KMS-11 (cell line): ENCODE measurements around the gene TPX2.
A peak's percentile ranks its signal among the peaks of the same experiment; 100 is the strongest.

Experiments used
- H2AFZ ChIP-seq: fragments of 200-600 bp; sonication (generic); 2 replicates; pipeline ENCODE4 v1.6.1; 2016; ENCODE audit warnings: antibody characterized with exemption, mixed run types, low read depth
- H3K27ac ChIP-seq: fragments of 200-600 bp; sonication (generic); 2 replicates; pipeline ENCODE4 v1.6.1; 2016; ENCODE audit warnings: mild to moderate bottlenecking, mixed run types
- H3K27me3 ChIP-seq: fragments of 200-600 bp; sonication (generic); 2 replicates; pipeline ENCODE4 v1.6.1; 2017; ENCODE audit warnings: mild to moderate bottlenecking, low read depth, mixed run types, moderate library complexity; ENCODE audit not compliant: insufficient read depth
- H3K36me3 ChIP-seq: fragments of 200-600 bp; sonication (generic); 2 replicates; pipeline ENCODE4 v1.6.1; 2017; ENCODE audit warnings: mild to moderate bottlenecking, mixed run types; ENCODE audit not compliant: insufficient read depth
- H3K4me1 ChIP-seq: fragments of 200-600 bp; sonication (generic); 2 replicates; pipeline ENCODE4 v1.6.1; 2016; ENCODE audit warnings: mild to moderate bottlenecking, low read depth, mixed run types; ENCODE audit not compliant: poor library complexity, severe bottlenecking
- H3K4me2 ChIP-seq: fragments of 200-600 bp; sonication (generic); 2 replicates; pipeline ENCODE4 v1.7.0; 2016; ENCODE audit warnings: mild to moderate bottlenecking, mixed run types
- H3K4me3 ChIP-seq: fragments of 200-600 bp; sonication (generic); IDR thresholded peaks from 2 replicates; pipeline ENCODE4 v1.6.1; 2017; ENCODE audit warnings: low read depth, low read length, mixed read lengths; ENCODE audit not compliant: insufficient read depth
- H3K79me2 ChIP-seq: fragments of 200-600 bp; sonication (generic); 2 replicates; pipeline ENCODE4 v1.6.1; 2016; ENCODE audit warnings: low read depth, mixed run types; ENCODE audit not compliant: insufficient read depth
- H3K9ac ChIP-seq: fragments of 200-600 bp; sonication (generic); 2 replicates; pipeline ENCODE4 v1.6.1; 2016; ENCODE audit warnings: mild to moderate bottlenecking, mixed run types
- H4K20me1 ChIP-seq: fragments of 200-600 bp; sonication (generic); 2 replicates; pipeline ENCODE4 v1.6.1; 2016; ENCODE audit warnings: mild to moderate bottlenecking, mixed run types; ENCODE audit not compliant: insufficient read depth
- TF ChIP-seq, protein P1 (sequence below): fragments of 200-600 bp; sonication (generic); conservative IDR thresholded peaks from 2 replicates; pipeline ENCODE4 v1.6.1; 2017; ENCODE audit warnings: low read depth, mild to moderate bottlenecking, antibody characterized with exemption, low read length, moderate library complexity, mixed read lengths

The TPX2 gene

DNA sequence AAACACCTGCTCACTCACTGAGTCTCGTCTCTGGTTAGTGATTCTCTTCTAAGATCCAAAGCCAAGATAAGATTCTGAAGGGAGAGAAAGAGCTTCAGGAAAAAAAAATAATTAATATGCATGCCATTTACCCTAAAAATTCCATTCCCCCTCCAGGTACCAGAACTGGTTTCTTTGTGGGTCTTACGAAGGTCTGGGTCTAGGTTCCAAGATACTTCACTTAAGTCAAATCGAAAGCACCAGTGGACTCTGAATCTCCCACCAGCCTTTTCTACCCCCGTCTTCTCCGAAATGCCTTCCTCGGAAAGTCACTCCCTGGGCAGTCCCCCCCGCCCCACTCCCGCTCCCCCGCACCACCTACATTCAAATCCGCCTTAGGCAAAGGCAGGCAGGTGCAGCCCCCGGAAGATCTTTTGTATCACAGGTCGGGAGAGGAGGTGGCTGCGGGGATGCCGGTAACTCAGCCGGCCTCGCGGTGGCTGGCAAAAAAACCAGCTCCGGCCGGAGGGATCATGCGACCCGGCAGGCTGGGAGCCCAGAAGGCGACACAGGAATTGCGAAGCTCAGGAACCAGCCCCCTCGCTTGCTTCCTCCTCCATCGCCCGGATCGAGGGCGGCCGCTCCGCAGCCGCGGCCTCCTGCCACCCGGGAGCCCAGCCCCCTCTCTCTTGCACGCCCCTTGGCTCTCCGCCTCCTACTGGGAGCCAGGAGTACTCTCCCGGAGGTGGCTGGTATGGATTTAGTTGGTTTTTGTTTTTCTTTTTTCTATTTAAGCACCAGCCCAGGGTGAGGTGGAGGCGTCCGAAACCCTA is 16.6 kb upstream of the TPX2 start, which contains the start of gene BCL2L1:
Gene BCL2L1, minus strand, starts transcription at position 612 of the 812 bp plus-strand sequence. CDS start 650 bp downstream, outside the sequence.
- Histone ChIP-seq H3K36me3 (no peaks in the 10 kb centered on the region; the same call in 1 of the 2 replicates), H3K4me2 (peak within 1 kb of the TSS; percentile 71), H3K4me1 (peaks cover 51% of the 10 kb centered on the region), H3K27ac (peak within 1 kb of the TSS; percentile 93), H3K9ac (peak within 1 kb of the TSS; percentile 97), H4K20me1 (no peaks in the 10 kb centered on the region), H2AFZ (peak within 1 kb of the TSS; percentile 80), H3K79me2 (peaks cover 54% of the 10 kb centered on the region; the same call in 1 of the 2 replicates), H3K27me3 (no peaks in the 10 kb centered on the region), H3K4me3 (peak within 1 kb of the TSS; percentile 58)
- TF ChIP-seq, protein P1, sequence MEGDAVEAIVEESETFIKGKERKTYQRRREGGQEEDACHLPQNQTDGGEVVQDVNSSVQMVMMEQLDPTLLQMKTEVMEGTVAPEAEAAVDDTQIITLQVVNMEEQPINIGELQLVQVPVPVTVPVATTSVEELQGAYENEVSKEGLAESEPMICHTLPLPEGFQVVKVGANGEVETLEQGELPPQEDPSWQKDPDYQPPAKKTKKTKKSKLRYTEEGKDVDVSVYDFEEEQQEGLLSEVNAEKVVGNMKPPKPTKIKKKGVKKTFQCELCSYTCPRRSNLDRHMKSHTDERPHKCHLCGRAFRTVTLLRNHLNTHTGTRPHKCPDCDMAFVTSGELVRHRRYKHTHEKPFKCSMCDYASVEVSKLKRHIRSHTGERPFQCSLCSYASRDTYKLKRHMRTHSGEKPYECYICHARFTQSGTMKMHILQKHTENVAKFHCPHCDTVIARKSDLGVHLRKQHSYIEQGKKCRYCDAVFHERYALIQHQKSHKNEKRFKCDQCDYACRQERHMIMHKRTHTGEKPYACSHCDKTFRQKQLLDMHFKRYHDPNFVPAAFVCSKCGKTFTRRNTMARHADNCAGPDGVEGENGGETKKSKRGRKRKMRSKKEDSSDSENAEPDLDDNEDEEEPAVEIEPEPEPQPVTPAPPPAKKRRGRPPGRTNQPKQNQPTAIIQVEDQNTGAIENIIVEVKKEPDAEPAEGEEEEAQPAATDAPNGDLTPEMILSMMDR, result peak; percentile 62; the same call in 1 of the 2 replicates

DNA sequence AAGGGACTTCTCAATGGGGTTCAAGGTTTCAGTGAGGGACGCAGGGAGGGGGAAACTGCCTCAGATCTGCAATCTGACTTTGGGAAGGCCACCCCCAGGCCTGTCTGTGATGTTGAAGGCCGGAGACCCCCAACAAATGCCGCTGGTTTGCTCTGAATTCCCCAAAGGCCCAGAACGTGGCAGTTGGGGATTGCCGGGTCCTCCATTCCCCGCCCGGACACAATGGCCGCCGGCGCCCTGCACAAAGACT is 16.1 kb upstream of the TPX2 start:
- Histone ChIP-seq H3K36me3 (no peaks in the 10 kb centered on the region; the same call in 1 of the 2 replicates), H3K4me3 (peak overlapping the region; percentile 58), H3K4me2 (peak overlapping the region; percentile 71), H3K27me3 (no peaks in the 10 kb centered on the region), H4K20me1 (no peaks in the 10 kb centered on the region), H3K4me1 (peaks cover 46% of the 10 kb centered on the region), H2AFZ (peak overlapping the region; percentile 80), H3K79me2 (peaks cover 49% of the 10 kb centered on the region; the same call in 1 of the 2 replicates), H3K9ac (peak overlapping the region; percentile 97), H3K27ac (peak overlapping the region; percentile 93)
- TF ChIP-seq, protein P1, result peak; percentile 3; the same call in 1 of the 2 replicates

DNA sequence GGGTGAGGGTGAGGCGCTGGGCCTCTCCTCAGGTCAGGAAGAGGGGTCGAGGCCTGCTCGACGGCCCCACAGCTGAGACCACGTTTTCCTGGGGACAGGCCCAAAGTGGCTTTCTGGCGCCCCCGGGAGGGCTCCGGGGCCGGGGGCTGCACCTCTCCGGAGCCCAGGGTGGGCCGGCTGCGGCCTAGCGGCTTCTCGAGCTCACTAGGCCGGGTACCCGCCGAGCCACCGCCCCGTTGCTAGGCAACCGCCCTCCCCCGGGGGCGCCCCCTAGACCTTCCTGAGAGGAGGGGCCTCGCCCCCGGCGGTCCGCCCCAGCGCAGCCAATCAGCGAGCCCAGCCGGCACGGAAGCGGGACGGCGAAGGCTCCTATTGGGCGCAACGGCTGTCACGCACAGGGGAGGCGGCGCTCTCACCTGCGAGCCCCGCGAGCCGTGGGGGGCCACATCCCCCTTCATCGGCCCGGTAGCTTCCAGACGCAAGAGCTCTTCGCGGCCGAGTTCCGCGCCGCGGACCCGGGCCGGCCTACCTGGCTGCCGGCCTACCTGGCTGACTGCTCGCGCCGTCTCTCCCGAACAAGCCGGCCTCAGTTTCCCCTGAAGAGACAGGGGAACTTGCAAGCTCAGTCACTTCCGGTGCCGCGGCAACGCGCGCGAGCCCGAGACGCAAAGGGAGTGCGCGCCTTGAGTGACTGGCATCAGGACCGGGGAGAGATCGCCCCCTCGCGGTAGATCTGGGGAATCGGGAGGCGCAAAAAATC is 15.6 kb upstream of the TPX2 start:
- Histone ChIP-seq H2AFZ (peak overlapping the region; percentile 80), H3K79me2 (peaks cover 46% of the 10 kb centered on the region; the same call in 1 of the 2 replicates), H3K9ac (peak overlapping the region; percentile 97), H4K20me1 (no peaks in the 10 kb centered on the region), H3K36me3 (no peaks in the 10 kb centered on the region; the same call in 1 of the 2 replicates), H3K27me3 (no peaks in the 10 kb centered on the region), H3K4me2 (peak overlapping the region; percentile 71), H3K27ac (peak overlapping the region; percentile 93), H3K4me3 (peak overlapping the region; percentile 58), H3K4me1 (peaks cover 41% of the 10 kb centered on the region)
- TF ChIP-seq, protein P1, result peak; percentile 95

DNA sequence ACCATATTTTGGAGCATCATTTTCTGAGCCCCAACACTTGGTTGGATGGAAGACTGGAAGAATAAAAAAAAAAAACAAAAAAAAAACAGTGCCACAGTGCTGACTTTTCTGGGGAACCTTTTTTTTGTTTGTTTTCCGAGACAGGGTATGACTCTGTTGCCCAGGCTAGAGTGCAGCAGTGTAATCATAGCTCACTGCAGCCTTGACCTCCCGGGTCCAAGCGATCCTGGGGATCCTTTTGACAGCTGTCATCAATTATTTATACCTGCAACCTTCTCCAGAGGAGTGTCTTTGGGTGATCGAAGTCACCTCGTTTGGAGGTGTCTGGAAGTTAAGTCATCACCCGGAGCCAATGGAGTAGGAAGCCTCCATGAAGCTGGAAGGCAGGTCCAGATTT is 7.8 kb upstream of the TPX2 start:
- Histone ChIP-seq H3K27ac (no peak overlapping the region), H3K9ac (no peak overlapping the region)
- TF ChIP-seq, protein P1, result no peak

More for the DNA sequence above, 7.8 kb upstream of the TPX2 start:
- no peaks in the 10 kb centered on the region for H3K27me3 ChIP-seq
- H3K79me2 ChIP-seq, result no peaks in the 10 kb centered on the region
- H4K20me1 ChIP-seq, result no peaks in the 10 kb centered on the region
- H3K4me2 ChIP-seq, result no peak overlapping the region
- no peaks in the 10 kb centered on the region for H3K36me3 ChIP-seq
- H3K4me1 ChIP-seq, result no peaks in the 10 kb centered on the region
- no peak overlapping the region for H2AFZ ChIP-seq
- H3K4me3 ChIP-seq, result no peak overlapping the region
